ENCODE data around the gene OXNAD1. TPM values are rescaled to one million over a fixed set of nuclear protein-coding genes. Genes with fewer than 3 reads are reported as not detected.

OXNAD1 gene
- total RNA-seq, 2 donors from 2014 or later, result 13.5 to 18.8 TPM

GRCh38 chr3:16255726-16256125 lies 9.3 kb upstream of the OXNAD1 start:
- intact Hi-C loops (cut with DNase I), result no loop called here
- peaks cover 0 to 10% of the 10 kb centered on the region in 2 donors for H3K36me3 ChIP-seq (replicated peaks in 1 of 2; ENCODE audit: insufficient read depth in 1 of 2, low read depth in 2 of 2)
- no peak for ATAC-seq
- peaks cover 28% of the 10 kb centered on the region for H3K4me1 ChIP-seq
- no peak overlapping the region for H3K27ac ChIP-seq
- DNase-seq, result no peak
- no peaks in the 10 kb centered on the region for H3K9me3 ChIP-seq
- 89 to 92% methylated on average over 5 of the region's 5 CpGs for WGBS, 2 donors
- no peak overlapping the region for H3K4me3 ChIP-seq
- TF ChIP-seq CTCF (IDR thresholded peaks at IDR 0.05), result no peak
- TF ChIP-seq POLR2A (IDR thresholded peaks at IDR 0.05), result no peak
- H3K27me3 ChIP-seq, result no peaks in the 10 kb centered on the region

- TF ChIP-seq CTCF (IDR thresholded peaks at IDR 0.05) (no peak), POLR2A (IDR thresholded peaks at IDR 0.05) (no peak)
- intact Hi-C loops (cut with DNase I), result no loop called here
- Histone ChIP-seq H3K4me3 (no peak overlapping the region), H3K27ac (no peak overlapping the region), H3K9me3 (no peaks in the 10 kb centered on the region), H3K27me3 (no peaks in the 10 kb centered on the region), H3K36me3 (replicated peaks in 1 of 2; ENCODE audit: insufficient read depth in 1 of 2, low read depth in 2 of 2) (peaks cover 0 to 10% of the 10 kb centered on the region in 2 donors), H3K4me1 (peaks cover 16% of the 10 kb centered on the region)
- ATAC-seq (no peak), DNase-seq (no peak)
- WGBS, 2 donors, result 71 to 78% methylated on average over 2 of the region's 2 CpGs
These were observed 7.7 kb upstream of the OXNAD1 start for GRCh38 chr3:16257309-16257708.

GRCh38 chr3:16258177-16258576 lies 6.8 kb upstream of the OXNAD1 start:
- TF ChIP-seq POLR2A (IDR thresholded peaks at IDR 0.05) (no peak), CTCF (IDR thresholded peaks at IDR 0.05) (no peak)
- Histone ChIP-seq H3K4me3 (no peak overlapping the region), H3K36me3 (replicated peaks in 1 of 2; ENCODE audit: insufficient read depth in 1 of 2, low read depth in 2 of 2) (peaks cover 0 to 10% of the 10 kb centered on the region in 2 donors), H3K4me1 (peaks cover 7% of the 10 kb centered on the region), H3K27me3 (no peaks in the 10 kb centered on the region), H3K9me3 (no peaks in the 10 kb centered on the region), H3K27ac (no peak overlapping the region)
- DNase-seq, result no peak
- intact Hi-C loops (cut with DNase I), result no loop called here
- no peak for ATAC-seq
- WGBS, 2 donors, result 64 to 73% methylated on average over 5 of the region's 5 CpGs

- intact Hi-C loops (cut with DNase I), result no loop called here
- peaks cover 2% of the 10 kb centered on the region for H3K4me1 ChIP-seq
- H3K9me3 ChIP-seq, result no peaks in the 10 kb centered on the region
- no peak overlapping the region for H3K27ac ChIP-seq
- WGBS, 2 donors, result 70 to 79% methylated on average over 1 of the region's 1 CpG
- H3K27me3 ChIP-seq, result no peaks in the 10 kb centered on the region
- no peak for TF ChIP-seq CTCF (IDR thresholded peaks at IDR 0.05)
- TF ChIP-seq POLR2A (IDR thresholded peaks at IDR 0.05), result no peak
- H3K4me3 ChIP-seq, result no peak overlapping the region
- no peak for DNase-seq
- peaks cover 0 to 10% of the 10 kb centered on the region in 2 donors for H3K36me3 ChIP-seq (replicated peaks in 1 of 2; ENCODE audit: insufficient read depth in 1 of 2, low read depth in 2 of 2)
- ATAC-seq, result no peak
These were observed 6.1 kb upstream of the OXNAD1 start for GRCh38 chr3:16258866-16259265.

GRCh38 chr3:16260046-16260445 lies 5.0 kb upstream of the OXNAD1 start:
- intact Hi-C loops (cut with DNase I), result no loop called here
- WGBS, 2 donors, result 68 to 82% methylated on average over 1 of the region's 1 CpG
- Histone ChIP-seq H3K36me3 (replicated peaks in 1 of 2; ENCODE audit: insufficient read depth in 1 of 2, low read depth in 2 of 2) (peaks cover 0 to 10% of the 10 kb centered on the region in 2 donors), H3K4me3 (no peak overlapping the region), H3K27me3 (no peaks in the 10 kb centered on the region), H3K27ac (no peak overlapping the region), H3K4me1 (peaks cover 5% of the 10 kb centered on the region), H3K9me3 (no peaks in the 10 kb centered on the region)
- DNase-seq, result no peak
- TF ChIP-seq CTCF (IDR thresholded peaks at IDR 0.05) (no peak), POLR2A (IDR thresholded peaks at IDR 0.05) (no peak)
- ATAC-seq, result no peak

Measured in body of pancreas (tissue), 4 donors.